Anterior cingulate cortex (tissue), 58 donors: ENCODE data around the gene PSME3IP1.

Experiments used
- DNase-seq, 58 donors: peaks; one replicate each; lab custom pipeline; 2025; lab: John Stamatoyannopoulos, UW

Gene PSME3IP1, protein sequence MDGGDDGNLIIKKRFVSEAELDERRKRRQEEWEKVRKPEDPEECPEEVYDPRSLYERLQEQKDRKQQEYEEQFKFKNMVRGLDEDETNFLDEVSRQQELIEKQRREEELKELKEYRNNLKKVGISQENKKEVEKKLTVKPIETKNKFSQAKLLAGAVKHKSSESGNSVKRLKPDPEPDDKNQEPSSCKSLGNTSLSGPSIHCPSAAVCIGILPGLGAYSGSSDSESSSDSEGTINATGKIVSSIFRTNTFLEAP

DNA sequence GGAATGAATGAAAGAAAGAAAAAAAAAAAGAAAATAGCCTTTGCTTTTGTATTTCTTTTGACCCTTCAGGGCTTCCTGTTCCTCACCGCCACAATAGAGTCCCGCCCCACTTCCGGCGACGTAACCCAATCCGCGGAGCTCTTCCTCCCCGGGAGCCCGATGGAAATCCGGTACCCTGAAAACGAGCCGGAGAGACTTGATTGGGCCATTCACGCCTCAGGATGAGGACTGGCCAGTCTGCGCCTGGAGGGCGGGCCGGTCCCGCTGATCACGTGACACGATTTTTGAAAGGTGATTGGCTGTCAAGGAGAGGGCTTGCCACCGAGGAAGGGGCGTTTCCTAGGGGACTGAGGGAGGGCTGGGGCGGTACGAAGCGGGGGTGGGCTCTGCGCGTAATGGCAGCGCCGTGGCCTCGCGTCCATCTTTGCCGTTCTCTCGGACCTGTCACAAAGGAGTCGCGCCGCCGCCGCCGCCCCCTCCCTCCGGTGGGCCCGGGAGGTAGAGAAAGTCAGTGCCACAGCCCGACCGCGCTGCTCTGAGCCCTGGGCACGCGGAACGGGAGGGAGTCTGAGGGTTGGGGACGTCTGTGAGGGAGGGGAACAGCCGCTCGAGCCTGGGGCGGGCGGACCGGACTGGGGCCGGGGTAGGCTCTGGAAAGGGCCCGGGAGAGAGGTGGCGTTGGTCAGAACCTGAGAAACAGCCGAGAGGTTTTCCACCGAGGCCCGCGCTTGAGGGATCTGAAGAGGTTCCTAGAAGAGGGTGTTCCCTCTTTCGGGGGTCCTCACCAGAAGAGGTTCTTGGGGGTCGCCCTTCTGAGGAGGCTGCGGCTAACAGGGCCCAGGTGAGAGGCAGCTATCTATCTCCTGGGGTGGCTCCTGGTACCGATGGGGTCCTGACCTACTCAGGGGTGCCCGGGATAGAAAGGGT is at the start of gene PSME3IP1, which contains the start of gene RSPRY1:
PSME3IP1 (minus strand) TSS at position 95 of the 927 bp plus-strand sequence. CDS start 12,185 bp downstream, outside the sequence.
RSPRY1 (plus strand) TSS at position 385 of the 927 bp plus-strand sequence. CDS start 18,330 bp downstream, outside the sequence.
- peak; percentile 95 to 100 (median 99) for DNase-seq

GRCh38 chr16:57235128-57236021 is 49.5 kb upstream of the PSME3IP1 start:
- no peak for DNase-seq

DNA sequence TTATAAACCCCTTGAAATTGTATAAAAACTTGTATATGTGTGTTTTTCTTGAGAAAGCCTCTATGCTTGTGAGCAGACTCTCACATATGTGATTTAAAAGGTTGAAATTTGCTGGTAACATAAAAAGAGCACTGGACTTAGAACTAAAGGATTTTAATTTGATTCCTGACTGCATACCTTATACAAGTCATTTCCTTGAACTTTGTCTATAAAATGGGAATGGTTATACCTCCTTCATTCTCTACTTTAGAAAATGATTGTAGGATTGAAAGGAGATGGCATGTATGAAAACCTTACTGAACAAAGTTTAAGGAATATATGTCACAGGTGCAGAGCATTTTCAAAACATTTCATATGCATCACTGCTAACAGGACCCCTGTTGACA is 48.9 kb upstream of the PSME3IP1 start:
- no peak for DNase-seq

- no peak for DNase-seq
Measured at GRCh38 chr16:57233944-57234706, 48.3 kb upstream of the PSME3IP1 start.

DNA sequence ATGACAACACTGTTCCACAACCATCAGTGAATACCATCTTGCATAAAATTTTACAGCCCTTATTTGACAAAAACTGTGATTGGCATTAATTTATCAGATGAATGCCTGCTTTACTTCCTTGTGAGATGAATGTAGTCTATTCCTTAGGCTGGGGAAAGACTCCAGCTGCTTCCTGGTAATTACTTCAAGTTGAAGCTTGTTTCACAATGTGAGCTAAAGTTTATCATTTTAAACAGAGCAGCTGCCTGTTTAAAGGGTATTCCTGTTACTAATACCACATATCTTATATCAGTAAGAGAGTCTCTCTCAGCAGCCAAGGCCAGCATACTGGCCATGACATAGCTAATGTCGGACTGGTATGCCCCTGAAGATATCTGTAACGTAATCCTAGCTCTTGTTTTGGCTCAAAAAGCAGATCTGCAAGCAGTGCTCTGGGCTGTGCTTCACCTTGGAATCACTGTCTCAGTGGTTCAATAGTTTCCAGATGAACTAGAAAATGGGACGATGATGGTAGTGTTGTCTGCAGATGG is 46.0 kb upstream of the PSME3IP1 start:
- no peak for DNase-seq

DNA sequence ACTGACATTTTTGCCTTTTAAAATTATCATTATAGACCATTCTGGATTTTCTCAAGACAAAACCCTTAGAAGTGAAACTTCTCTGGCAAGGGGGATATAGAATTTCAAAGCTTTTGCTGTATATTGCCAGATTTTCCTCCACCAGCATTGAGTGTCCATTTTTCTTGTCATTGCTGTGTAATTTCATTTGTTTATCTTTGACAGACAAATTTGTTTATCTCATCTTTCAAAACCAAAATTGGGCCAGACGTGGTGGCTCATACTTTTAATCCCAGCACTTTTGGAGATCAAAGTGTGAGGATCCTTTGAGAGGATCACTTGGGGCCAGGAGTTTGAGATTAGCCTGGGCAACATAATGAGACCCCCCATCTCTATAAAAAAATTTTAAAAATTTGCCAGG is 43.2 kb upstream of the PSME3IP1 start:
- no peak for DNase-seq

- no peak for DNase-seq
Measured at GRCh38 chr16:57226701-57227621, 41.1 kb upstream of the PSME3IP1 start.

GRCh38 chr16:57225978-57226377 is 40.1 kb upstream of the PSME3IP1 start:
- DNase-seq: no peak

- no peak for DNase-seq
Measured at GRCh38 chr16:57224651-57225335, 39.0 kb upstream of the PSME3IP1 start.

DNA sequence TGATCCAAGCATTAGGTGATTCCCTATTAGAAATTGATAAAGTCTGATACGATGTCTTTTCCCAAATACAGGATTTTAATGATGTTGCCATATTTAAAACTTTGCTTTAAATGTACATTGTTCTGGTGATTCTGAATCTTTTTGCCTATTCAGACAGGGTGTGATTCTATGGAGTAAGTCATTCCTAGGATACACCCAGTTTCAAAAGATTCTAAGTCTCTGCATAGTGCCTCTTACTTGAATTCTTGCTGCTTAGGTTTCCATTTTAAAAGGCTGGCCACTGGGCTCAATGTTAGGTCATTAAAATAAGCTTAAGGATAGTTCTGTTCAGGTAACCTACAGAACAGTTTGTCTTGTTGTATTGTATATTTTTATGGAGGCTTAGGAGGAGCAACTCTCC is 37.2 kb upstream of the PSME3IP1 start:
- no peak for DNase-seq

DNA sequence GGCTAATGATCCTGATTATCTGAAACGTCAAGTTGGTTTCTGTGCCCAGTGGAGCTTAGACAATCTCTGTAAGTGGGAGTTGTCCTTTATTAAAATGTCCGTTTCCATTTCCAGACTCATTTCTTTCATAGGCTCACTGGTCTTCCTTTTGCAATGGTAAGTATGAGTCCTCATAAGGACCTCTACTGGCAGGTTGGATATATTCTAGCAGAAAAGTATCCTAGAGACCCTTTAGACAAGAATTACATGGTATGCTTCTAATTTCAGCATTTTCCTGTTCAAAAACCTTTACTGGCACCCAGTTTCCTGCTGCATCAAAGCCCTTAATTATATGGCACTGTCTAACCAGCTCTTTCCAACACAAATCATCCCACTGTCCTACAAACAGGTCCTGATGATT is 31.1 kb upstream of the PSME3IP1 start:
- DNase-seq: no peak

- DNase-seq: no peak
Measured at GRCh38 chr16:57213462-57213861, 27.6 kb upstream of the PSME3IP1 start.

- DNase-seq: no peak
Measured at GRCh38 chr16:57209780-57210179, 23.9 kb upstream of the PSME3IP1 start.

DNA sequence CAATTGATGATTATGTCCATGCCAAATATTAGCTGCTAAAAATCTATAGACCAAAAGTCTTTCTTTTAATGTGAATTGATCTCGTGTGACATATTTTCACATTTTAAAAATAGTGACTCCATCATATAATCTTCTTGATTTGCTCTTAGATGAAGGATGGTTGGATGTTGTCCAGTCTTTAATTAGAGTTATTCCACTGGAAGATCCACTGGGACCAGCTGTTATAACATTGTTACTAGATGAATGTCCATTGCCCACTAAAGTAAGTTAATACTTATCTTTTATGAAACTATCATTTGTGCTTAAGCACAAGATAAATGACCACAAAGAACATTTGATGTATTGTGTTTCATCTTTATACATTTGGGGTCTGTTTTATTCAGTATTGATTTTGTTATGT is 23.1 kb upstream of the PSME3IP1 start:
- no peak for DNase-seq

GRCh38 chr16:57204675-57205074 is 18.8 kb upstream of the PSME3IP1 start:
- no peak for DNase-seq

- no peak for DNase-seq
Measured at GRCh38 chr16:57203451-57203850, 17.6 kb upstream of the PSME3IP1 start.

DNA sequence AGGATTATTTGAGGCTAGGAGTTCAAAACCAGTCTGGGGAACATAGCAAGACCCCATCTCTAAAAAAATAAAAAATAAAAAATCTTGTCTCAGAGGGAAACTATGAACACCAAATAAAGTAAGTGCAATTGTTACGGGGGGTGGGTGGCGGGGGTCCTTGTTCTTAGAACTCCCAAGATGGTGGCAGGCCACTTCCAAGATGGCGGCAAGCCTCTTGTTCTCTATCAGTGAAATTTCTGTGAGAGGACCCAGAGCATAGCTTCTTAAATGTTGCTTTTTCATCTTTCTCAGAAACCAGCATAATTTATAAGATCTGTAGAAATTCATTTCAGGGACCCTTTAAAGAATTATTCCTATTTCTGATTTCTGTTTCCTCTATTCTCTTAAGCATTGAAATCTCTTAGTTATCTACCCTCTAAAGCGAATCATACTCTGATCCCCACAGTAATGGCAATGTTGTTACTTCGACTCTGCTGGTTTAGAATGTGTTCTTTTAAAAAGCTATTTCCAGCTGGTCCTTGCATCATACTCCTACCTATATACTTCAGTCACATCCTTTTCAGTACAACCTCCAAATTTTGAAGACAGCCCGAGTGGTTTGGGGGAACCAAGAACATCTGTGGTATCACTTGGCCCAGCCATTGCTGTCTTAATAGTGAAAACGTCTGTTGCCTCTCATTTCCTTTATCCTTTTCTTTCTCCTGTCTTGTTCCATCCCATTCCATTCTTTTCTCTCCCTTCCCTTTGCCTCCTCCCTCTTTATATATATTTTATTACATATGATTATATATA is 16.5 kb upstream of the PSME3IP1 start:
- no peak for DNase-seq
